GM23338 (cell line): ENCODE results near the gene ITGA2. TPM values are rescaled to one million over a fixed set of nuclear protein-coding genes. Genes with fewer than 3 reads are reported as not detected.

Experiments
- ATAC-seq: fragments of 200-7000 bp; cut with Tn5 transposase; 3 replicates; pipeline ENCODE4 v1.9.1; 2020
- DNase-seq: peaks from one replicate; pipeline ENCODE4 v3.0.0-alpha.2; 2015; ENCODE audit warnings: low spot score
- H2AFZ ChIP-seq: fragments of 200-600 bp; sonication (generic); 2 replicates; pipeline ENCODE4 v1.8.0; 2016; ENCODE audit warnings: antibody characterized with exemption, mild to moderate bottlenecking, moderate library complexity
- H3F3A ChIP-seq: fragments of 200-600 bp; sonication (generic); replicated peaks from 2 replicates; pipeline ENCODE4 v1.8.0; 2017; ENCODE audit warnings: antibody characterized with exemption, mixed run types, low read depth
- H3K27ac ChIP-seq: fragments of 200-600 bp; sonication (generic); 2 replicates; pipeline ENCODE4 v1.6.1; 2016; ENCODE audit warnings: low read depth
- H3K27me3 ChIP-seq: fragments of 200-600 bp; sonication (generic); 2 replicates; pipeline ENCODE4 v1.8.0; 2016; ENCODE audit warnings: mild to moderate bottlenecking, mixed run types, moderate library complexity; ENCODE audit not compliant: insufficient read depth
- H3K36me3 ChIP-seq: fragments of 200-600 bp; sonication (generic); 2 replicates; pipeline ENCODE4 v1.8.0; 2016; ENCODE audit warnings: mild to moderate bottlenecking; ENCODE audit not compliant: insufficient read depth
- H3K4me1 ChIP-seq: fragments of 200-600 bp; sonication (generic); 2 replicates; pipeline ENCODE4 v1.8.0; 2016; ENCODE audit warnings: mild to moderate bottlenecking, moderate library complexity; ENCODE audit not compliant: insufficient read depth
- H3K4me2 ChIP-seq: fragments of 200-600 bp; sonication (generic); 2 replicates; pipeline ENCODE4 v1.7.1; 2017; ENCODE audit warnings: mixed run types
- H3K4me3 ChIP-seq: fragments of 200-600 bp; sonication (generic); 2 replicates; pipeline ENCODE4 v1.6.1; 2016; ENCODE audit warnings: mixed run types
- H3K79me2 ChIP-seq: fragments of 200-600 bp; sonication (generic); replicated peaks from 2 replicates; pipeline ENCODE4 v1.8.0; 2017; ENCODE audit warnings: mild to moderate bottlenecking; ENCODE audit not compliant: insufficient read depth
- H3K9me2 ChIP-seq: fragments of 200-600 bp; sonication (generic); 2 replicates; pipeline ENCODE4 v1.8.0; 2017; ENCODE audit not compliant: insufficient read depth
- H4K20me1 ChIP-seq: fragments of 200-600 bp; sonication (generic); replicated peaks from 2 replicates; pipeline ENCODE4 v1.8.0; 2017; ENCODE audit warnings: mild to moderate bottlenecking; ENCODE audit not compliant: insufficient read depth
- H3K27ac Mint-ChIP-seq: 2 replicates; pipeline ENCODE4 v1.8.0; 2020; ENCODE audit warnings: inconsistent platforms, mild to moderate bottlenecking, moderate library complexity, mixed read lengths
- H3K27me3 Mint-ChIP-seq: 3 replicates; pipeline ENCODE4 v1.8.0; 2022; ENCODE audit warnings: low read depth, mild to moderate bottlenecking, moderate library complexity, mixed read lengths, inconsistent platforms; ENCODE audit not compliant: insufficient read depth, poor library complexity
- H3K36me3 Mint-ChIP-seq: 3 replicates; pipeline ENCODE4 v1.8.0; 2021; ENCODE audit warnings: low read depth, mild to moderate bottlenecking, inconsistent platforms, moderate library complexity, mixed read lengths
- H3K4me1 Mint-ChIP-seq: 3 replicates; pipeline ENCODE4 v1.8.0; 2020; ENCODE audit warnings: mild to moderate bottlenecking, inconsistent platforms, mixed read lengths
- H3K4me3 Mint-ChIP-seq: 3 replicates; pipeline ENCODE4 v1.8.0; 2021; ENCODE audit warnings: moderate library complexity, mild to moderate bottlenecking, inconsistent platforms, mixed read lengths
- H3K9me3 Mint-ChIP-seq: 3 replicates; pipeline ENCODE4 v1.8.0; 2020; ENCODE audit warnings: moderate library complexity, mild to moderate bottlenecking, inconsistent platforms, mixed read lengths
- CREB1 ChIP-seq: fragments of 250-450 bp; sonication (Bioruptor Pico); IDR thresholded peaks from 2 replicates; pipeline ENCODE4 v1.5.0; 2020; ENCODE audit warnings: low read depth, mild to moderate bottlenecking, moderate library complexity
- CTCF ChIP-seq, 2 experiments: fragments of 200-600 bp in 1 of 2; sonication (generic) in 1 of 2; conservative IDR thresholded peaks; 2 replicates each; pipeline versions ENCODE4 v1.5.1 to v1.6.1; 2016 to 2017; ENCODE audit warnings: antibody characterized with exemption in 2 of 2, low read depth in 2 of 2, mild to moderate bottlenecking in 2 of 2, moderate library complexity in 1 of 2
- EZH2 ChIP-seq: fragments of 200-600 bp; sonication (generic); IDR thresholded peaks from one replicate; pipeline ENCODE4 v1.8.0; 2017; ENCODE audit warnings: antibody characterized with exemption, mild to moderate bottlenecking, low read depth; ENCODE audit not compliant: unreplicated experiment
- EZH2phosphoT487 ChIP-seq: fragments of 200-600 bp; sonication (generic); IDR thresholded peaks from one replicate; pipeline ENCODE4 v1.8.1; 2018; ENCODE audit warnings: antibody characterized with exemption; ENCODE audit not compliant: unreplicated experiment
- JUNB ChIP-seq: IDR thresholded peaks from one replicate; pipeline ENCODE4 v1.6.1; 2016; ENCODE audit warnings: antibody characterized with exemption; ENCODE audit not compliant: unreplicated experiment
- NANOG ChIP-seq: IDR thresholded peaks from 2 replicates; pipeline ENCODE4 v1.6.1; 2016; ENCODE audit warnings: antibody characterized with exemption, borderline replicate concordance
- POLR2AphosphoS5 ChIP-seq: IDR thresholded peaks from 2 replicates; pipeline ENCODE4 v1.6.1; 2016; ENCODE audit warnings: antibody characterized with exemption, low read depth
- STAT1 ChIP-seq: IDR thresholded peaks from one replicate; pipeline ENCODE4 v1.6.1; 2016; ENCODE audit warnings: antibody characterized with exemption; ENCODE audit not compliant: unreplicated experiment
- ZNF114 ChIP-seq: fragments of 250-450 bp; sonication (Bioruptor Pico); IDR thresholded peaks from 2 replicates; pipeline ENCODE4 v1.5.0; 2020; ENCODE audit warnings: mild to moderate bottlenecking, moderate library complexity
- ZNF331 ChIP-seq: fragments of 250-450 bp; sonication (Bioruptor Pico); IDR thresholded peaks from 2 replicates; pipeline ENCODE4 v1.5.0; 2020; ENCODE audit warnings: low read depth, mild to moderate bottlenecking, moderate library complexity
- polyA plus RNA-seq: library from polyadenylated mRNA; unstranded; fragments of >200 nt; fragmentation: Nextera tagmentation; extraction: Ambion mirVana; gene quantifications from 2 replicates; pipeline ENCODE4 v1.2.1, GENCODE V29; 2016
- total RNA-seq: library from RNA; depleted of rRNA; stranded (reverse); fragments of >200 nt; shearing (Covaris generic); gene quantifications from 2 replicates; pipeline ENCODE4 v1.2.3, GENCODE V29; 2014
- TF ChIP-seq, protein P1 (sequence below): fragments of 250-450 bp; sonication (Bioruptor Pico); IDR thresholded peaks from 2 replicates; pipeline ENCODE4 v1.5.0; 2020; ENCODE audit warnings: mild to moderate bottlenecking, moderate library complexity
- TF ChIP-seq, protein P2 (sequence below): IDR thresholded peaks from one replicate; pipeline ENCODE4 v1.6.1; 2018; ENCODE audit warnings: antibody characterized with exemption; ENCODE audit not compliant: unreplicated experiment
- TF ChIP-seq, protein P3 (sequence below): IDR thresholded peaks from 2 replicates; pipeline ENCODE4 v1.6.1; 2016; ENCODE audit warnings: antibody characterized with exemption

Gene ITGA2
- total and polyA plus RNA-seq, 2 experiments from 2014 or later, result 2.6 to 7.1 TPM

- no peak for TF ChIP-seq ZNF331
- no peak for TF ChIP-seq JUNB
- TF ChIP-seq CREB1 (CRISPR knock-in tag), result no peak
- no peak for TF ChIP-seq NANOG
Observed at GRCh38 chr5:53087621-53088121, 98.5 kb downstream of the ITGA2 start (continued).

DNA sequence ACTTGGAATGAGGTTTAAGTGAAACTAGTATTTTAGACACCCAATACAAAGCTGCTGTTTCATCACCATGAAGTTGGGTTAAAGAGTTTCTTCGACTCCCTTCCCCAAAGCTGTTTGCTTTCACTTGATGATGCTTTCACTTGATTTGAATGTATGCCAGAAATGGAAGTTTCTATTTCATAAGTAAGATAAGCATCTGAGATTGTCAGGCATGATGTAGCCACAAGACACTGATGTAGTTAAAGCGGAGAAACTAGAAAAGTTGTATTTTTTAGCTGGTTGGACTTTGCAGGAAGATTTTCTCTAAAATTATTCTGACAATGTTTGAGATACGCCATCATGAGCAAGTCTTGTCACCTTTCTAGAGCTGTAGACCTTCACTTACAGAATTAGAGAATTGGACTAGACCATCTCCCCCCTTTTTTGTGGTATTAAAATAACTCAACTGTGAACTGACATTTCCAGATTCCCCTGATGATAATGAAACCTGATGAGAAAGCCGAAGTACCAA, 100.4 kb downstream of the ITGA2 start:
- no peaks in the 10 kb centered on the region for H3K36me3 ChIP-seq
- no peaks in the 10 kb centered on the region for H3K79me2 ChIP-seq
- H3F3A ChIP-seq, result no peaks in the 10 kb centered on the region
- H3K4me3 Mint-ChIP-seq, result no peak overlapping the region
- no peaks in the 10 kb centered on the region for H3K4me1 Mint-ChIP-seq
- no peaks in the 10 kb centered on the region for H3K4me1 ChIP-seq
- DNase-seq, result no peak
- H2AFZ ChIP-seq, result no peak overlapping the region
- no peak overlapping the region for H3K4me2 ChIP-seq
- ATAC-seq, result no peak
- no peaks in the 10 kb centered on the region for H3K9me3 Mint-ChIP-seq
- no peak overlapping the region for H3K27ac Mint-ChIP-seq
- no peaks in the 10 kb centered on the region for H4K20me1 ChIP-seq
- TF ChIP-seq CTCF (conservative IDR thresholded peaks at IDR 0.05; ENCODE audit: low read depth in 2 of 2), result no peak
- TF ChIP-seq POLR2AphosphoS5, result no peak
- no peak for TF ChIP-seq STAT1
- no peak for TF ChIP-seq CREB1 (CRISPR knock-in tag)
- TF ChIP-seq NANOG, result no peak
- no peak for TF ChIP-seq EZH2phosphoT487
- no peak for TF ChIP-seq ZNF114 (CRISPR knock-in tag)
- no peak for TF ChIP-seq ZNF331
- TF ChIP-seq, protein P1, sequence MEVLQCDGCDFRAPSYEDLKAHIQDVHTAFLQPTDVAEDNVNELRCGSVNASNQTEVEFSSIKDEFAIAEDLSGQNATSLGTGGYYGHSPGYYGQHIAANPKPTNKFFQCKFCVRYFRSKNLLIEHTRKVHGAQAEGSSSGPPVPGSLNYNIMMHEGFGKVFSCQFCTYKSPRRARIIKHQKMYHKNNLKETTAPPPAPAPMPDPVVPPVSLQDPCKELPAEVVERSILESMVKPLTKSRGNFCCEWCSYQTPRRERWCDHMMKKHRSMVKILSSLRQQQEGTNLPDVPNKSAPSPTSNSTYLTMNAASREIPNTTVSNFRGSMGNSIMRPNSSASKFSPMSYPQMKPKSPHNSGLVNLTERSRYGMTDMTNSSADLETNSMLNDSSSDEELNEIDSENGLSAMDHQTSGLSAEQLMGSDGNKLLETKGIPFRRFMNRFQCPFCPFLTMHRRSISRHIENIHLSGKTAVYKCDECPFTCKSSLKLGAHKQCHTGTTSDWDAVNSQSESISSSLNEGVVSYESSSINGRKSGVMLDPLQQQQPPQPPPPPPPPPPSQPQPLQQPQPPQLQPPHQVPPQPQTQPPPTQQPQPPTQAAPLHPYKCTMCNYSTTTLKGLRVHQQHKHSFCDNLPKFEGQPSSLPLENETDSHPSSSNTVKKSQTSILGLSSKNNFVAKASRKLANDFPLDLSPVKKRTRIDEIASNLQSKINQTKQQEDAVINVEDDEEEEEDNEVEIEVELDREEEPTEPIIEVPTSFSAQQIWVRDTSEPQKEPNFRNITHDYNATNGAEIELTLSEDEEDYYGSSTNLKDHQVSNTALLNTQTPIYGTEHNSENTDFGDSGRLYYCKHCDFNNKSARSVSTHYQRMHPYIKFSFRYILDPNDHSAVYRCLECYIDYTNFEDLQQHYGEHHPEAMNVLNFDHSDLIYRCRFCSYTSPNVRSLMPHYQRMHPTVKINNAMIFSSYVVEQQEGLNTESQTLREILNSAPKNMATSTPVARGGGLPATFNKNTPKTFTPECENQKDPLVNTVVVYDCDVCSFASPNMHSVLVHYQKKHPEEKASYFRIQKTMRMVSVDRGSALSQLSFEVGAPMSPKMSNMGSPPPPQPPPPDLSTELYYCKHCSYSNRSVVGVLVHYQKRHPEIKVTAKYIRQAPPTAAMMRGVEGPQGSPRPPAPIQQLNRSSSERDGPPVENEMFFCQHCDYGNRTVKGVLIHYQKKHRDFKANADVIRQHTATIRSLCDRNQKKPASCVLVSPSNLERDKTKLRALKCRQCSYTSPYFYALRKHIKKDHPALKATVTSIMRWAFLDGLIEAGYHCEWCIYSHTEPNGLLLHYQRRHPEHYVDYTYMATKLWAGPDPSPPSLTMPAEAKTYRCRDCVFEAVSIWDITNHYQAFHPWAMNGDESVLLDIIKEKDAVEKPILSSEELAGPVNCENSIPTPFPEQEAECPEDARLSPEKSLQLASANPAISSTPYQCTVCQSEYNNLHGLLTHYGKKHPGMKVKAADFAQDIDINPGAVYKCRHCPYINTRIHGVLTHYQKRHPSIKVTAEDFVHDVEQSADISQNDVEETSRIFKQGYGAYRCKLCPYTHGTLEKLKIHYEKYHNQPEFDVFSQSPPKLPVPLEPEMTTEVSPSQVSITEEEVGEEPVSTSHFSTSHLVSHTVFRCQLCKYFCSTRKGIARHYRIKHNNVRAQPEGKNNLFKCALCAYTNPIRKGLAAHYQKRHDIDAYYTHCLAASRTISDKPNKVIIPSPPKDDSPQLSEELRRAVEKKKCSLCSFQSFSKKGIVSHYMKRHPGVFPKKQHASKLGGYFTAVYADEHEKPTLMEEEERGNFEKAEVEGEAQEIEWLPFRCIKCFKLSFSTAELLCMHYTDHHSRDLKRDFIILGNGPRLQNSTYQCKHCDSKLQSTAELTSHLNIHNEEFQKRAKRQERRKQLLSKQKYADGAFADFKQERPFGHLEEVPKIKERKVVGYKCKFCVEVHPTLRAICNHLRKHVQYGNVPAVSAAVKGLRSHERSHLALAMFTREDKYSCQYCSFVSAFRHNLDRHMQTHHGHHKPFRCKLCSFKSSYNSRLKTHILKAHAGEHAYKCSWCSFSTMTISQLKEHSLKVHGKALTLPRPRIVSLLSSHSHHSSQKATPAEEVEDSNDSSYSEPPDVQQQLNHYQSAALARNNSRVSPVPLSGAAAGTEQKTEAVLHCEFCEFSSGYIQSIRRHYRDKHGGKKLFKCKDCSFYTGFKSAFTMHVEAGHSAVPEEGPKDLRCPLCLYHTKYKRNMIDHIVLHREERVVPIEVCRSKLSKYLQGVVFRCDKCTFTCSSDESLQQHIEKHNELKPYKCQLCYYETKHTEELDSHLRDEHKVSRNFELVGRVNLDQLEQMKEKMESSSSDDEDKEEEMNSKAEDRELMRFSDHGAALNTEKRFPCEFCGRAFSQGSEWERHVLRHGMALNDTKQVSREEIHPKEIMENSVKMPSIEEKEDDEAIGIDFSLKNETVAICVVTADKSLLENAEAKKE, result no peak
- no peak for TF ChIP-seq EZH2
- TF ChIP-seq, protein P2, sequence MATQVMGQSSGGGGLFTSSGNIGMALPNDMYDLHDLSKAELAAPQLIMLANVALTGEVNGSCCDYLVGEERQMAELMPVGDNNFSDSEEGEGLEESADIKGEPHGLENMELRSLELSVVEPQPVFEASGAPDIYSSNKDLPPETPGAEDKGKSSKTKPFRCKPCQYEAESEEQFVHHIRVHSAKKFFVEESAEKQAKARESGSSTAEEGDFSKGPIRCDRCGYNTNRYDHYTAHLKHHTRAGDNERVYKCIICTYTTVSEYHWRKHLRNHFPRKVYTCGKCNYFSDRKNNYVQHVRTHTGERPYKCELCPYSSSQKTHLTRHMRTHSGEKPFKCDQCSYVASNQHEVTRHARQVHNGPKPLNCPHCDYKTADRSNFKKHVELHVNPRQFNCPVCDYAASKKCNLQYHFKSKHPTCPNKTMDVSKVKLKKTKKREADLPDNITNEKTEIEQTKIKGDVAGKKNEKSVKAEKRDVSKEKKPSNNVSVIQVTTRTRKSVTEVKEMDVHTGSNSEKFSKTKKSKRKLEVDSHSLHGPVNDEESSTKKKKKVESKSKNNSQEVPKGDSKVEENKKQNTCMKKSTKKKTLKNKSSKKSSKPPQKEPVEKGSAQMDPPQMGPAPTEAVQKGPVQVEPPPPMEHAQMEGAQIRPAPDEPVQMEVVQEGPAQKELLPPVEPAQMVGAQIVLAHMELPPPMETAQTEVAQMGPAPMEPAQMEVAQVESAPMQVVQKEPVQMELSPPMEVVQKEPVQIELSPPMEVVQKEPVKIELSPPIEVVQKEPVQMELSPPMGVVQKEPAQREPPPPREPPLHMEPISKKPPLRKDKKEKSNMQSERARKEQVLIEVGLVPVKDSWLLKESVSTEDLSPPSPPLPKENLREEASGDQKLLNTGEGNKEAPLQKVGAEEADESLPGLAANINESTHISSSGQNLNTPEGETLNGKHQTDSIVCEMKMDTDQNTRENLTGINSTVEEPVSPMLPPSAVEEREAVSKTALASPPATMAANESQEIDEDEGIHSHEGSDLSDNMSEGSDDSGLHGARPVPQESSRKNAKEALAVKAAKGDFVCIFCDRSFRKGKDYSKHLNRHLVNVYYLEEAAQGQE, result no peak
- TF ChIP-seq, protein P3, sequence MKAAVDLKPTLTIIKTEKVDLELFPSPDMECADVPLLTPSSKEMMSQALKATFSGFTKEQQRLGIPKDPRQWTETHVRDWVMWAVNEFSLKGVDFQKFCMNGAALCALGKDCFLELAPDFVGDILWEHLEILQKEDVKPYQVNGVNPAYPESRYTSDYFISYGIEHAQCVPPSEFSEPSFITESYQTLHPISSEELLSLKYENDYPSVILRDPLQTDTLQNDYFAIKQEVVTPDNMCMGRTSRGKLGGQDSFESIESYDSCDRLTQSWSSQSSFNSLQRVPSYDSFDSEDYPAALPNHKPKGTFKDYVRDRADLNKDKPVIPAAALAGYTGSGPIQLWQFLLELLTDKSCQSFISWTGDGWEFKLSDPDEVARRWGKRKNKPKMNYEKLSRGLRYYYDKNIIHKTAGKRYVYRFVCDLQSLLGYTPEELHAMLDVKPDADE, result no peak
- TF ChIP-seq JUNB, result no peak
- H3K9me2 ChIP-seq, result no peaks in the 10 kb centered on the region
- H3K27me3 ChIP-seq, result no peaks in the 10 kb centered on the region
- no peak overlapping the region for H3K4me3 ChIP-seq
- no peaks in the 10 kb centered on the region for H3K27me3 Mint-ChIP-seq
- no peak overlapping the region for H3K27ac ChIP-seq
- no peaks in the 10 kb centered on the region for H3K36me3 Mint-ChIP-seq
